ENCODE measurements around the gene VAT1.
"Not testable (repeated sequence)": the region's sequence is repeated elsewhere in the genome, so short reads cannot be mapped to it uniquely, and the experiment has no call there.

VAT1 gene

DNA sequence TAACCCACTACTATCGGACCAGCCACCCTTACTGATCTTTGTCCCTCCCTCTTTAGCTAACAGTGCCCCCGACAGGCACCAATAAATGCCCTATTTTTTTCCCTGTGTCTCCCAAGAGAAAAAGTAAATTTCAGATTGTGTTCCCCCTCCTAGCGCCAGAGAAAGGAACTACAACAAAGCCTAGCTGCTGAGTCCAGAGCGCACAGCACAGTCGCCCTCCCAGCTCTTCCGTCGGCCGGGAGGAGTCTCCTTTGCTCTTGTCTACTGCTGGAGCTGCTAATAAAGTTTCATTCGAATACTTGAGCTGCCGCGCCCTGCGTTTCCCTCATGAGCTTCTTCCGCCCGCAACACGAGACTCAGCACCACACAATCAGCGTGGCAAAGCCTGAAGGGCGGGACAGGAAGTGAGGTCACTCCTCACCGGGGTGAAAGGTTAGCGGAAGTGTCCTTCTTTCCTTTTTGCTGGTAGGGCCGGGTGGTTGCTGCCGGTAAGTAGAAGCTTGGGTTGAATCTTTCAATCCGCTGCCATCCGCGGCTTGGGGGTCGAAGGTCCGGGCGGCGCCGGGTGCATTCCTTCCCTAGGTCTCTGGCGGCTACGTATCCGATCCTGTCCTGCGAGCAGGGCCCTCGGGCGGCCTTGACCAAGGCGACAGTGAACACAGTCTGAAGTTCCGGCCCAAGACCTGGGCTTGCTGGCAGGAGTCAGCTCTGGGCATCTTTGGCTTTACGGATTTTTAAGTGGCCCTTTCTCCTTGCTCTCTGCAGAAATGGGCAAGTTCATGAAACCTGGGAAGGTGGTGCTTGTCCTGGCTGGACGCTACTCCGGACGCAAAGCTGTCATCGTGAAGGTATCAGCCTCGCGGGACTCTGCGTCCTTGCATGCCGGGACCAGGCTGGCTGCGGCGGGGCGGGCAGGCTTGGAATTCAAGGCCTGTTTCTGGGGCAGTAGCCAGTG lies 23.9 kb downstream of the VAT1 start, which contains the start of gene RPL27:
RPL27 (plus strand) TSS at position 436 of the 955 bp plus-strand sequence; CDS start at position 768, 332 bp downstream.
- H3K27ac ChIP-seq: peak within 1 kb of the TSS; percentile 89
- peak; percentile 94 for DNase-seq (ENCODE audit: low spot score)
- POLR2A ChIA-PET (ENCODE audit: low non-redundant PET): interaction anchor here (0.5 to 1.5 kb wide), 6 partner anchors 11 to 457 kb away, joined by 3 to 5 read pairs (median 4); partner anchors contain the start of gene PSME3
- CTCF ChIA-PET: interaction anchor here (0.6 to 1.2 kb wide), 6 partner anchors 11 to 173 kb away, joined by 3 to 5 read pairs (median 3); partner anchors contain the start of genes PTGES3L and RUNDC1
- TF ChIP-seq, protein P1, sequence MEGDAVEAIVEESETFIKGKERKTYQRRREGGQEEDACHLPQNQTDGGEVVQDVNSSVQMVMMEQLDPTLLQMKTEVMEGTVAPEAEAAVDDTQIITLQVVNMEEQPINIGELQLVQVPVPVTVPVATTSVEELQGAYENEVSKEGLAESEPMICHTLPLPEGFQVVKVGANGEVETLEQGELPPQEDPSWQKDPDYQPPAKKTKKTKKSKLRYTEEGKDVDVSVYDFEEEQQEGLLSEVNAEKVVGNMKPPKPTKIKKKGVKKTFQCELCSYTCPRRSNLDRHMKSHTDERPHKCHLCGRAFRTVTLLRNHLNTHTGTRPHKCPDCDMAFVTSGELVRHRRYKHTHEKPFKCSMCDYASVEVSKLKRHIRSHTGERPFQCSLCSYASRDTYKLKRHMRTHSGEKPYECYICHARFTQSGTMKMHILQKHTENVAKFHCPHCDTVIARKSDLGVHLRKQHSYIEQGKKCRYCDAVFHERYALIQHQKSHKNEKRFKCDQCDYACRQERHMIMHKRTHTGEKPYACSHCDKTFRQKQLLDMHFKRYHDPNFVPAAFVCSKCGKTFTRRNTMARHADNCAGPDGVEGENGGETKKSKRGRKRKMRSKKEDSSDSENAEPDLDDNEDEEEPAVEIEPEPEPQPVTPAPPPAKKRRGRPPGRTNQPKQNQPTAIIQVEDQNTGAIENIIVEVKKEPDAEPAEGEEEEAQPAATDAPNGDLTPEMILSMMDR (conservative IDR thresholded peaks at IDR 0.05; ENCODE audit: low read depth): peak; percentile 84

DNA sequence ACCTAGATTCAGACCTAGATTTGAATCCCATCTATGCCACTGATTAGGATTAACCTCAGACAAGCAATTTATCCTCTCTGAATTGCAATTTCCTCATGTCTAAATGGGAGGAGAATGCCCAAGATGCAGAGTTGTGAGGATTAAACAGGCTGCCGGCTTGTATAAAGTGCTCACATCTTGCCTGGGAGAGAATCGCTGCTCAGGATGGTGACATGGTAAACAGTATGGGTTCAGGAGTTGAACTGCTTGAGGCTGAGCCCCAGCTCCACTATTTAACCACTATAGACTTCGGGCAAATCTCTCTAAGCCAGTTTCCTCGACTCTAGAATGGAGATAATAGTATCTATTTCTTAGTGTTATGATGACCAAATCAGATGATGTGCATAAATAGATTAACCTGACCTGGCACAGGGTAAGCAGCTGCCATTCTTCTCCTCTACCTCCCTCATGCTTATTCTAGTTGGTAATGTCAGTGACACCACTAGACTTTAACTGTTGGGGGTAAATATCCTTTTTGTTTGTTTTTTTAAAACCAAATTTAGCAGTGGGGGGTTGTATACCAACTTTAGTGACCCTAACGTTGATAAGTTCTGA lies 24.7 kb downstream of the VAT1 start:
- ChIA-PET CTCF (interaction anchor here (0.6 to 1.2 kb wide), 6 partner anchors 10 to 172 kb away, joined by 3 to 5 read pairs (median 3); partner anchors contain the start of genes PTGES3L and RUNDC1), POLR2A (ENCODE audit: low non-redundant PET) (interaction anchor here (0.8 to 1.5 kb wide), 4 partner anchors 10 to 419 kb away, joined by 3 to 5 read pairs (median 4); partner anchors contain the start of gene PSME3)
- TF ChIP-seq, protein P1 (conservative IDR thresholded peaks at IDR 0.05; ENCODE audit: low read depth): no peak
- no peak for DNase-seq (ENCODE audit: low spot score)
- H3K27ac ChIP-seq: peak overlapping the region; percentile 89

DNA sequence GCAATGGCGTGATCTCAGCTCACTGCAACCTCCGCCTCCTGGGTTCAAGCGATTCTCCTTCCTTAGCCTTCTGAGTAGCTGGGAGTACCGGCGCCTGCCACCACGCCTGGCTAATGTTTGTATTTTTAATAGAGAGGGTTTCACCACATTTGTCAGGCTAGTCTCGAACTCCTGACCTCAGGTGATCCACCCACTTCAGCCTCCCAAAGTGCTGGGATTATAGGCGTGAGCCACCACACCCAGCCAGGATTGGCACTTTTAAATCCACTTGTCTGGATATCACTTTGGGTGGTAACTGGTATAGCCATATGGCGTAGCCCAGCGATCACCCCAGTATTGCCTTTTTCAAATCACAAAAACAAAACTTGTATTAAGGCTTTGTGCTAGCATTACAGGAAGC lies 28.3 kb downstream of the VAT1 start:
- DNase-seq (ENCODE audit: low spot score); CTCF ChIA-PET; POLR2A ChIA-PET (ENCODE audit: low non-redundant PET); H3K27ac ChIP-seq: not testable (repeated sequence)

DNA sequence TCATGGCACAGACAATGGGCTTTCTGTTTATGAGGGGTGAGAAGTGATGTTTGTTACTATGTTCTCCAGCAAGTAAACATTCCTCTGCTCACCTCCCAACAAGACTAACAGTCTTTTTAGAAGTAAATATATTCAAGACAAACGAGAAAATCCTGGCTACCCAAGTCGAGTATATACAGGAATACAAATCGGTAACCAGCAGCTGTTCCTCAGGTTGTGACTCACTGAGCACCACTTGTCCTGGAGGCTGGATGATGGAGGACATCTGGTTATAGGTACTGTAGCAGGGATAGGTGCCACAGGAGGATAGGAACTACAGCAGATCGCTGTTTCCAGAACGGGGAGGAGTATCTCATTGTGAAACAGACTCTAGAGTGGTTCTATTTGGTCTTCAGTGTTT lies 29.3 kb downstream of the VAT1 start:
- H3K27ac ChIP-seq: no peak overlapping the region
- TF ChIP-seq, protein P1 (conservative IDR thresholded peaks at IDR 0.05; ENCODE audit: low read depth): no peak
- ChIA-PET CTCF (interaction anchor here (0.7 kb wide), 1 partner anchor 147 kb away, joined by 3 read pairs; no protein-coding TSS in a partner anchor), POLR2A (ENCODE audit: low non-redundant PET) (no interaction called here)
- DNase-seq (ENCODE audit: low spot score): no peak

DNA sequence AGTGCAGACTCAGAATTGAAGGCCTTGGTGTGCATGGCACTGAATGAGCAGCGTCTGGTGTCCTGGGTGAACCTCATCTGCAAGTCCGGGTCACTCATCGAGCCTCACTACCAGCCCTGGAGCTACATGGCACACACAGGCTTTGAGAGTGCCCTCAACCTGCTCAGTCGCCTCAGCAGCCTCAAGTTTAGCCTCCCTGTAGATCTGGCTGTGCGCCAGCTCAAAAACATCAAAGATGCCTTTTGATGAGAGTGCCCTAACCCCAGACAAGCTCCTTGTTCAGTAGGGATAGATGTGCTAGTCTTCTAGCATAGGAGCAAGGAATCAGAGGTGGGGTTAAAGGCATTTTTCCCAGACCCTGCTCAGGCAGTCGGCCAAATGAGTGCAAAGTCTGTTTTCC lies 30.7 kb downstream of the VAT1 start:
- no peak for DNase-seq (ENCODE audit: low spot score)
- CTCF ChIA-PET: no interaction called here
- H3K27ac ChIP-seq: peak overlapping the region; percentile 76
- POLR2A ChIA-PET (ENCODE audit: low non-redundant PET): no interaction called here
- TF ChIP-seq, protein P1 (conservative IDR thresholded peaks at IDR 0.05; ENCODE audit: low read depth): no peak

DNA sequence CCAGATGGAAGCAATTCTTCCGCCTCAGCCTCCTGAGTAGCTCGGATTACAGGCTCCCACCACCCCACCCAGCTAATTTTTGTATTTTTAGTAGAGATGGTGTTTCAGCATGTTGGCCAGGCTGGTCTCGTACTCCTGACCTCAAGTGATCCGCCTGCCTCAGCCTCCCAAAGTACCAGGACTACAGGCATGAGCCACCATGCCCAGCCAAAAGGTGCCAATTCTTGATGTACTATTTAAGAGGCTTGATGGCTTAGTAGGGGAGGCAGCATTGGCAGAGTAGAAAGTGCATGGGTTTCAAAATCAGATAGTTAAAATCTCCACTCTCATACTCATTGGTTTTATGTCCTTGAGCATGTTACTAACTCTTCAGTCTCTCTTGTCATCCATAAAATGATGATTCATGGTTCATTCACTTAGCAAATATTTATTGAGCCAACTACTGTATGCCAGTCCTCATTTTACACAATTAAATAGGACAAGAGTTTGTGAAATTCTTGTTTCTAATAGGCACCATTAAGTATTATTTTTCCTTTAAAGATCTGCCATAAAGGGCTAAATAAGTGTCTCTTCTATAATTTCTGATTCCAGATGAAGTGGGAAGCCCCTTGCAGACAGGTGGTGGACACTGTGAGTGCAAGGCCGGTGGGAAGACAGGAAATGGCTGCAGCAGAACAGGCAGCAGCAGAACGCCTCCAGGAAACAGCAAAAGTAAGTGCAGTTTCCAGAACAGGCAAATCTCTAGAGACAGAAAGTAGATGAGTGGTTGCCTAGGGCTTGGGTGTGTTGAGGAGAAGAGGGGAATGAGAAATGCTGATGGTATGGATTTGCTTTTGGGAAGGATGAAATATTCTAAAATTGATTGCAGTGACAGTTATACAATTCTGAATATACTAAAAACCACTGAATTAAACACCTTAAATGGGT lies 32.2 kb downstream of the VAT1 start:
- peak; percentile 75 for DNase-seq (ENCODE audit: low spot score)
- TF ChIP-seq, protein P1 (conservative IDR thresholded peaks at IDR 0.05; ENCODE audit: low read depth): no peak
- POLR2A ChIA-PET (ENCODE audit: low non-redundant PET): no interaction called here
- CTCF ChIA-PET: no interaction called here
- peak overlapping the region; percentile 76 for H3K27ac ChIP-seq

Measured in RWPE1 (cell line).